Activated naive CD8-positive, alpha-beta T cell treated with anti-CD3 and anti-CD28 coated beads, Interleukin-2, amount 50 U/mL, for 24 hours (primary cell): ENCODE measurements around the gene SLC37A3.
A peak's percentile ranks its signal among the peaks of the same experiment; 100 is the strongest.
"Not testable (repeated sequence)": the region's sequence is repeated elsewhere in the genome, so short reads cannot be mapped to it uniquely, and the experiment has no call there.

Experiments used
- ATAC-seq: fragments of 150-1000 bp; cut with Tn5 transposase; one replicate; pipeline ENCODE4 v1.10.0; 2021
- DNase-seq: peaks from one replicate; pipeline ENCODE4 v3.0.0; 2021
- H3K27ac Mint-ChIP-seq: one replicate; pipeline ENCODE4 v1.8.0; 2021; ENCODE audit warnings: mild to moderate bottlenecking, mixed read lengths
- H3K27me3 Mint-ChIP-seq: one replicate; pipeline ENCODE4 v1.8.0; 2021; ENCODE audit warnings: mixed read lengths
- H3K36me3 Mint-ChIP-seq: one replicate; pipeline ENCODE4 v1.8.0; 2021; ENCODE audit warnings: low read depth, mixed read lengths
- H3K4me1 Mint-ChIP-seq: one replicate; pipeline ENCODE4 v1.8.0; 2021; ENCODE audit warnings: mixed read lengths
- H3K4me3 Mint-ChIP-seq: one replicate; pipeline ENCODE4 v1.8.0; 2021; ENCODE audit warnings: mild to moderate bottlenecking, moderate library complexity, mixed read lengths
- H3K9me3 Mint-ChIP-seq: one replicate; pipeline ENCODE4 v1.8.0; 2021; ENCODE audit warnings: mixed read lengths

SLC37A3 gene

DNA sequence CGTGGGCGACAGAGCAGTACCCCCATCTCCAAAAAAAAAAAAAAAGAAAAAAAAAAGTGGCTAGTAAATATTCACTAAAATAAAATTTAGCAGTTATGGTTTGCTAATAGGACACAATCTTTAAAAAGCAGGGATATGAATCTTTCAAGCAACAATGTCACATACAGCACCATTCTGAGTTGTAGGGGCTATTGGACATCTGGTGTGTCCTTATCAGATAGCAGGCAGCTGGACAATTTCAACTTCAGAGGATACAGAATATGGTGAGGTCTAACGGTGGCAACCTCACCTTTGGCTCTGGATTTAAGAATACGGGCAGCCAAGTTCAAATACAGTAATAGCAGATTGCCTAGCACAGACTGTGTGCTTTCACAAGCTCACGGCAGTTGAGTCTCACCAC is 51.1 kb downstream of the SLC37A3 start:
- Mint-ChIP-seq H3K4me1 (peaks cover 4% of the 10 kb centered on the region), H3K36me3 (peaks cover 31% of the 10 kb centered on the region), H3K9me3 (no peaks in the 10 kb centered on the region), H3K27ac (no peak overlapping the region), H3K4me3 (no peak overlapping the region), H3K27me3 (no peaks in the 10 kb centered on the region)
- no peak for ATAC-seq
- DNase-seq, result no peak

DNA sequence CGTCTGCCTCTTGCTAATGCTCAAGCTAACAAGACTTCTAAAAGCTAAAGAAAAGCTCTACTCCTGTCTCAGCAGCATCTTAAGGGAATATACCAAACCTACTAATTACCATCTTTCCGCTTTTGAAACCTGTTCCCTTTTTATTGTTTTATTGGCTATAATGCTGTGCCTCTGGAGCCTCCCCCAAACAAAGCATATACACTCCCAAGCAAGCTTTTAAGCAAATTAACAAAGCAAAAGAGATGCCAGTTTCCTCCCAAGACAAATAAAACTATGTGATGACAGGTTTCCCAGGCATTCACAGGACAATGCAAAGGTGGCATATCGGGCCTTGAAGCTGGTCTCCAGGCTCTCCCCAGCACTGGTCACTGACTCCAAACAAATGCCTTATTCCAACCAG is 52.9 kb downstream of the SLC37A3 start:
- peaks cover 4% of the 10 kb centered on the region for H3K4me1 Mint-ChIP-seq
- no peak overlapping the region for H3K4me3 Mint-ChIP-seq
- DNase-seq (no peak), ATAC-seq (no peak)
- H3K27me3 Mint-ChIP-seq, result no peaks in the 10 kb centered on the region
- peaks cover 35% of the 10 kb centered on the region for H3K36me3 Mint-ChIP-seq
- no peak overlapping the region for H3K27ac Mint-ChIP-seq
- H3K9me3 Mint-ChIP-seq, result no peaks in the 10 kb centered on the region

DNA sequence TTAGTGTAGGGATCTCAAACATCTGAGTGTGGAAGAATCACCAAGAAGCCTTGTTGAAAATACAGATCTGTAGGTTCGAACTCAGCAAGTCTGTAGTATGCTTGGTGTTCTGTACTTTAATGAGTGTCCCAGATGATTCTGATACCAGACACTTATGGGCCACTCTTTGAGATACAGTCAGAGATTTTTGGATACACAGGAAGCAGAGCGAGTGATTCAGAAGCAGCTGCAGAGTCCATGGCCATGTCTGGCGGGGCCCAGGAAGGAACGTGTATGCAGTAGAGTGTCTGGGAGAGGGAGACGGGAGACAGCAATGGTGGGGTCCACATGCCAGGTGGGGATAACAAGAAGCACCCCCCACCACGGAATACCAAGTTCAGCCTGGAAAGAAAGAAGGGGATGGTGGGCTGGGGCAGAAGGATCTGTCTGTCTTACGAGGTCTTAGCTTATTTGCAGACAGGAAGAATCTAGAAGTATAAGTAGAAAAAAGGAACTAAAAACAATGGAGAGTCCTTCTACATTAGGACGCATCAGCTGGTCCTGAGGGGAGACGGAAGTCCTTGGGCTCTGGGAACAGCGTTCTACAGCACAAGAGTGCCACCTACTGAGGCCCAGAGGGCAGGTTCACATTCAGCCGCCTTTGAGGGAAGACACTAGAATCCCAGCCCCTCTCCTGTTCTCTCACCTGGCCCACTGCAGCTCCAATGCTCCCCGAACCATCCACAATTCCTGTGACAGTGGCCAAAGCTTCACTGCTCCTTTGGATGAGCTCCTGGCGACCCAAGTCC is 55.4 kb downstream of the SLC37A3 start:
- no peak for DNase-seq
- H3K9me3 Mint-ChIP-seq, result no peaks in the 10 kb centered on the region
- no peaks in the 10 kb centered on the region for H3K27me3 Mint-ChIP-seq
- no peak overlapping the region for H3K27ac Mint-ChIP-seq
- peaks cover 34% of the 10 kb centered on the region for H3K36me3 Mint-ChIP-seq
- no peak overlapping the region for H3K4me3 Mint-ChIP-seq
- no peak for ATAC-seq
- H3K4me1 Mint-ChIP-seq, result no peaks in the 10 kb centered on the region

DNA sequence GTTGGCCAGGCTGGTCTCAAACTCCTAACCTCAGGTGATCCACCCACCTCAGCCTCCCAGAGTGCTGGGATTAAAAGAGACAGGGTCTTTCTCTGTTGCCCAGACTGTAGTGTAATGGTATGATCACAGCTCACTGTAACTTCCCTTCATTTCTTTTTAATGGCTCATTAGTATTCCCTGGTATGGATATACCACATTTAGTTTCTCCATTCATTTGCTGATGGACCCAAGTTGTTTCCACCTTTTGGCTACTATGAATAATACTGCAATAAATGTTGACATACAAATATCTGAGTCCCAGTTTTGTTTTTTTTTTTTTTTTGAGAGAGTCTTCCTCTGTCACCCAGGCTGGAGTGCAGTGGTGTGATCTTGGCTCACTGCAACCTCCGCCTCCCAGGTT is 59.4 kb downstream of the SLC37A3 start:
- not testable (repeated sequence) for ATAC-seq, DNase-seq, H3K27ac Mint-ChIP-seq, H3K4me3 Mint-ChIP-seq, H3K9me3 Mint-ChIP-seq, H3K4me1 Mint-ChIP-seq, H3K27me3 Mint-ChIP-seq
- peaks cover 49% of the 10 kb centered on the region for H3K36me3 Mint-ChIP-seq

DNA sequence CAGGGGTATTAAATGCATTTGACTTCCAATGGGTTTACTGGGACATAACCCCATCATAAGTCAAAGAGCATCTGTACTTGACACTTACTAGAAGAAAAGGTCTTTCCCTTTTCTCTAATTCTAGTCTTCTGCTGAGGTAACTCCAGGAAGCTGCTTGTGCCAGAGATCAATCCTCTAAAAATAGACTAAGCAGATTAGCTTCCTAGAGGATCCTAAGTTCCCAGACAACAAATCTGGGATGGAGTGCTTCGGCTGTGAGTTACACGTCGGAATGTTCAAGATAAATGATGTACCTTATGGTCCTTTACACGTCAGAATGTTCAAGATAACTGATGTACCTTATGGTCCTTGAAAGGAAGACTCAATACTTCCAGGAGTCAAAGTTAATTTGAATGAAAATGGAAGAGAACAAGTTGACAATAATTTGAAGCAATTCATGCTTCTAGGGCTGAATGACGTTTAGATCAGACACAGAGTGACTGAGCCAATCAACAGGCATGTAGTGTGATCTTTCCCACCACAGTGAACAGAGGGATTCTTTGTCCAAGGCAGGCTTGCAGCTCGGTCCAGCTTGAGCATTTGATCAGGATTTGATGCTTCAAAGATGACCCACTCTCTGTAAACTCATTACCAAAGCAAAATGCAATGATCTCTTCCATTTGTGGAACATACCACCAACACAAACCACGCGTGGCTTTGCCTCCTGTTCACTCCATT is 63.8 kb downstream of the SLC37A3 start:
- peak overlapping the region; percentile 14 for H3K27ac Mint-ChIP-seq
- DNase-seq, result no peak
- no peak for ATAC-seq
- no peaks in the 10 kb centered on the region for H3K9me3 Mint-ChIP-seq
- no peaks in the 10 kb centered on the region for H3K27me3 Mint-ChIP-seq
- H3K36me3 Mint-ChIP-seq, result peaks cover 27% of the 10 kb centered on the region
- no peaks in the 10 kb centered on the region for H3K4me1 Mint-ChIP-seq
- no peak overlapping the region for H3K4me3 Mint-ChIP-seq

DNA sequence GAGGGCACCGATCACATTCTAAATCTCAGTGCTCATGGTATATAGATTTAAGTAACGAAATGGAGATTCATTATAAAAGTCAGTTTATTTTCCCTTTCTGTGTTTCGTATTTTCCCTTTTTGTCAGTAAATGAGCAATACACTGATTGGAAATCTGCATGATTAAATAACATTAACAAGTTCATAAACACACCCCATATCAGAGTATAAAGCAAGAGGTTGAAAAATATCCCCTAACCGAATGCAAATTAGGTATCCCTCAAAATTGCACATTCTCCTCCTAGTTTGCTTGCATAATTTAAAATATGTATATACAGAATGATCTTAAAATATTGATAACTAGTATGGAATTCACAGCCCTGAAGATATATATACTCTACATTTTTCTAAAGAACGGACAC is 64.6 kb downstream of the SLC37A3 start:
- Mint-ChIP-seq H3K36me3 (peaks cover 26% of the 10 kb centered on the region), H3K27ac (no peak overlapping the region), H3K27me3 (no peaks in the 10 kb centered on the region), H3K4me1 (no peaks in the 10 kb centered on the region), H3K4me3 (no peak overlapping the region), H3K9me3 (no peaks in the 10 kb centered on the region)
- DNase-seq, result no peak
- ATAC-seq, result no peak

DNA sequence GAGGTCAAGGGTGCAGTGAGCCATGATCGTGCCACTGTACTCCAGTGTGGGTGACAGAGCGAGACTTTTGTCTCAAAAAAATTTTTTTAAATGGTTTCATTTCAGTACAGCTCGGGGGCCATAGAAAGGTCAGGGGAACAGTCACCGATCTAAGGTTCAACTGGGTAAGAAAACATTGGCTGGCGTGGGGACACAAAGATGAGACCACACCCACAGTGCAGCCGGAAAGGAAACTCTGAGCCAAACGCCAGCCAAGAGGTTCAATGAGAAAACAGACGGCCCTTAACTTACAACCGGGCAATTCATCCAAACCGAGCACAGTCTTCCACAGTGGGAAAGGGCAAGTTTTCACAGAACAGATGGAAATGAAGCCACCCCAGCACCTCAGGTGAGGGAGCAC is 65.1 kb downstream of the SLC37A3 start:
- no peak overlapping the region for H3K27ac Mint-ChIP-seq

DNA sequence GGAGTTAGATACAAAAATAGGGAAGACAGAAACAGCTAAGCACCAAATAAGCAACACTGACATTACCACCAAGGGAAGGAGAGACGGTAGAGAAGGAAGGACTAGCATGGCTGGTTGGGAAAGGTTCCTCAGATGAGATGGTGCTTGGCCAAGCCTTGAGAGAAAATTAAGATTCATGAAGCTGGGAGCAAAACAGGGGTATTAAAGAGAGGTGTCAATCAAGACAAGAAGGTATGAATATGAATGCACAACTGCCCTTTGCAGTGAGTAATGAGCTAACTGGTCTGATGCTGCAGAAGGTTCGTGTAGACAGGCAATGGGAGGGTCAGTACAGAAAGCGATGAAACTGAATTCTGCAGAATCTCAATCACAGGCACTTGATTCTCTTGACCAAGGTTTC is 67.7 kb downstream of the SLC37A3 start:
- H3K27ac Mint-ChIP-seq, result no peak overlapping the region
- no peaks in the 10 kb centered on the region for H3K9me3 Mint-ChIP-seq
- no peaks in the 10 kb centered on the region for H3K27me3 Mint-ChIP-seq
- H3K4me3 Mint-ChIP-seq, result no peak overlapping the region
- DNase-seq, result no peak
- no peak for ATAC-seq
- no peaks in the 10 kb centered on the region for H3K4me1 Mint-ChIP-seq
- H3K36me3 Mint-ChIP-seq, result peaks cover 18% of the 10 kb centered on the region

More for the DNA sequence above, 65.1 kb downstream of the SLC37A3 start:
- ATAC-seq (peak; percentile 46), DNase-seq (no peak)
- Mint-ChIP-seq H3K36me3 (peaks cover 26% of the 10 kb centered on the region), H3K27me3 (no peaks in the 10 kb centered on the region), H3K9me3 (no peaks in the 10 kb centered on the region), H3K4me3 (no peak overlapping the region), H3K4me1 (no peaks in the 10 kb centered on the region)

DNA sequence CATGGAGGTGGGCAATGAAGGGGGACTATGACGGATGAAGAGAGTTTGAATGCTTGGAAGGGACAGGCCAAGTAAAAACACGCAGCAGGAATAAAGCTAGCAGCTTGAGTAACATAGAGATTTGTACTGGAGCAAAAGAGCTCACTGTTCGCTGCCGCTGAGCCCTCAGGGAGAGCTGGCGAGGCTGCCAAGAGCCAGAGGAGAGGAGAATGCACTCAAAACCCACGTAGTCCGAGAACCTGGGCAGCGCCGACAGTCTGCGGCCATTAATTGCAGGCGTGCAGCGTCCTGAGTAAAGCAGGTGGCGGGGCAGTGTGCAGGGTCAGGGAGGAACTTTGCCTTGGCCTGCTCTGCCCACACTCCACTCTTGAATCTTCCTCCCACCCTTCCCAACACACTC is 68.2 kb downstream of the SLC37A3 start:
- DNase-seq (no peak), ATAC-seq (no peak)
- H3K27ac Mint-ChIP-seq, result no peak overlapping the region
- no peak overlapping the region for H3K4me3 Mint-ChIP-seq
- no peaks in the 10 kb centered on the region for H3K4me1 Mint-ChIP-seq
- H3K9me3 Mint-ChIP-seq, result no peaks in the 10 kb centered on the region
- peaks cover 16% of the 10 kb centered on the region for H3K36me3 Mint-ChIP-seq
- H3K27me3 Mint-ChIP-seq, result no peaks in the 10 kb centered on the region

DNA sequence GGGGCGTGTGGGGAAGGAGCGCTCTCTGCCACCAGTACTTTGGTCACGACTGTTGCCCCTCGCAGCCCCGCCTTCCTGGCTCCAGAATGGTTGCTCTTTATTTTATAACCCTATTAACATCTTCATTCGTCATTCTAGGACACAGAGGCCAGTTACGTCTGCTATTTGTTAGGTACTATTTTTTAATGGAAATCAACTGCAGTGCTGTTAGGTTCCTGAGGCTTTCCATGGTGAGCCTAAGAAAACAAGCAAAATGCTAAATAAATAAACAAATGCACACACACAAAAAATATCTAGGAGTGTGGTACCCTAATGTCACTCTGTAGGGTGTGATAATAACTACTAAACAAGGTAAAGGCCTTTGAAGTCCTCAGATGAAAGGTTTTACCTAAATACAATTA is 71.1 kb downstream of the SLC37A3 start:
- Mint-ChIP-seq H3K27ac (no peak overlapping the region), H3K4me1 (no peaks in the 10 kb centered on the region), H3K4me3 (no peak overlapping the region), H3K27me3 (no peaks in the 10 kb centered on the region), H3K9me3 (no peaks in the 10 kb centered on the region), H3K36me3 (peaks cover 8% of the 10 kb centered on the region)
- no peak for ATAC-seq
- DNase-seq, result no peak

DNA sequence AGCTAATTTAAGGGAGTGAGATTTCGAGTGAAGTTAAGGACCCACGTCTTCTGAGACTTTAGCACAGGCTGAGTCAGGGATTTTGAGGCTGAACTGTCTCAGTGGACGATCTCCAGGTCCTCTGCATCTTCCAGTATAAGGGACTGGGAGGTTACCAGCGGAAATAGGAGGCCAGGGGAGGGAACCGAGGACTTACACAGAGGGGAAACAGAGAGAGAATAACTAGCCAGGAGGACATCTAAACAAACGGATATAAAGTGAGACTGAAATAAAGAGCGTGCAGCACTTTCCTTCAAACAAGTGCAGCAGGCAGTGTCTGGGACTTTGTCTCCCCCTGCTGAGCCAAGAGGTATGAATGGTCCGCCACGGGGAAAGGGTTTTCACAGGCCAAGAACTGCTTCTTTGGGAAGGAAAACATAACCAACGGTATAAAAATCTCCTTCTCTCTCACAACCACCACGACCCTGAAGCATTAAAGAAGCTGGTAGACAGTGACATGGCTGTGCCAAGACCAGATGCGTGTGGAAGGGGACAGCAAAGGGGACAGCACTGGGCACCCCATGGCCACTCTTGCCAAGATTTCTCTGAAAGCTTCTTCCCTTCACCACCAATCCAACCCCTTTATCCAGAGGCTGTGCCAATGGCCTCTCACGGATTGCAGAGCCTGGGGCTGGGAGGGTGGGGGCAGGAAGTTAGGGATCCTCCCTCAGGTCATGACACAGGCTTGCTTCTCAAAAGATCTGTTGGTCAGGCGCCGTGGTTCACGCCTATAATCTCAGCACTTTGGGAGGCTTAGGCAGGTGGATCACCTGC is 72.0 kb downstream of the SLC37A3 start:
- no peaks in the 10 kb centered on the region for H3K9me3 Mint-ChIP-seq
- no peak overlapping the region for H3K27ac Mint-ChIP-seq
- H3K4me1 Mint-ChIP-seq, result no peaks in the 10 kb centered on the region
- DNase-seq (peak; percentile 41), ATAC-seq (peak; percentile 75)
- H3K27me3 Mint-ChIP-seq, result no peaks in the 10 kb centered on the region
- peaks cover 5% of the 10 kb centered on the region for H3K36me3 Mint-ChIP-seq
- H3K4me3 Mint-ChIP-seq, result no peak overlapping the region

DNA sequence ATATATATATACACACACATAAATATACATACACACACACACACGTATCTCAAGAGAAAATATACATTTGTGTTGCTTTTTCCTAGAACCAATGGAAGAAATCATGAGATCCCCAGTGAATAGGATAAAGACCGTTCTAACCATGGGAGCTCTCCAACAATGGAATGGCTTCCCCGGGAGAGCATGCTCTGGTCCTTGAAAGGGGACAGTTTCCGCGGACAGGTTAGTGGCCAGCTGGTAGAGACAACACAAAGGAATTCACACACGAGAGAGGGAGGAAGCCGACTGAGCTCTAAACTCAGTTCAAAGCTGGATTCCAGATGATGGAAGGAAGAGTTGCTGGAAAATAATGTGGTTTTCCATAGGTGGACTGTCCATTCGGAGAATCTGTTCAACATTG is 72.7 kb downstream of the SLC37A3 start:
- no peaks in the 10 kb centered on the region for H3K9me3 Mint-ChIP-seq
- no peak for ATAC-seq
- H3K4me1 Mint-ChIP-seq, result no peaks in the 10 kb centered on the region
- H3K27ac Mint-ChIP-seq, result no peak overlapping the region
- H3K4me3 Mint-ChIP-seq, result no peak overlapping the region
- peaks cover 2% of the 10 kb centered on the region for H3K36me3 Mint-ChIP-seq
- no peaks in the 10 kb centered on the region for H3K27me3 Mint-ChIP-seq
- DNase-seq, result no peak

DNA sequence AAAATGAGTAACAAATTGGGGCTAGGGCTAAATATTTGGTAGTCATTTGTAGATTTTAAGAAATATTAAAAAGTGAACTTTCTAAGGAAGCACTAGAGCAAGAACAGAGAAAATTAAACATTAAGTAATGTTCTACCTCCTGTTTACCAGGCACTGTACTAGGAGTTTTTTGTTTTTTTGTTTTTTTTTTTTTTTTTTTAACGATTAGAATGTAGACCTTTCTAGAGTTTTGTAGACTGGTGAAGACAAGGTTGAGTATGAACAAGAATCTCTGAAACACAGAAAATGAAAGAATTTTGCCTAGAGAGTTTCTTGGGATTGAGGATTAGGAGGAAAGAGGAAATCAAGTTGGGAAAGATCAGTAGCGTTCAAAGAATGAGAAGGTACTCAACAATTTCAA is 73.6 kb downstream of the SLC37A3 start:
- H3K9me3 Mint-ChIP-seq, result no peaks in the 10 kb centered on the region
- ATAC-seq, result no peak
- no peak overlapping the region for H3K4me3 Mint-ChIP-seq

DNA sequence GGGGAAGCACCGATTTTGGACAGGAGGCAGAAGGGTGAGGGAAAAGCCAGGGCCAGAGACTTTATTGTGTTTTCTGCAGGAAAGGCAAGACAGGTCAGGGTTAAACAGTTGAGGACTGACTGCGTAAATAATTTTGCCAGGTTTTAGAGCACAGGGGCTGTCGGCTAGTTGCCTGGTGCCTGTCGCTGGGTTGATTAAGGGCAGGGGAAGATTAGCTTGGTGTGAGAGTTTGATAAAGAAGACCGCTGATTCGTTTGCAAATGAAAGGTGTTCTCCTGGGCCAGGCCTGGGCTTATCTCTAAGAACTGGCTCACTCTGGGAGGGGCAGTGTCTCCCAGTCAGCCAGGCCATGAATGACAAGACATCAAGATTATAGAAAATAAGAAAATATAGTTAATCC is 75.6 kb downstream of the SLC37A3 start:
- Mint-ChIP-seq H3K4me1 (peaks cover 15% of the 10 kb centered on the region), H3K9me3 (no peaks in the 10 kb centered on the region), H3K4me3 (no peak overlapping the region), H3K36me3 (no peaks in the 10 kb centered on the region), H3K27me3 (no peaks in the 10 kb centered on the region), H3K27ac (no peak overlapping the region)
- no peak for ATAC-seq
- no peak for DNase-seq

More for the DNA sequence above, 73.6 kb downstream of the SLC37A3 start:
- Mint-ChIP-seq H3K4me1 (no peaks in the 10 kb centered on the region), H3K27me3 (no peaks in the 10 kb centered on the region), H3K36me3 (no peaks in the 10 kb centered on the region), H3K27ac (no peak overlapping the region)
- DNase-seq, result no peak

DNA sequence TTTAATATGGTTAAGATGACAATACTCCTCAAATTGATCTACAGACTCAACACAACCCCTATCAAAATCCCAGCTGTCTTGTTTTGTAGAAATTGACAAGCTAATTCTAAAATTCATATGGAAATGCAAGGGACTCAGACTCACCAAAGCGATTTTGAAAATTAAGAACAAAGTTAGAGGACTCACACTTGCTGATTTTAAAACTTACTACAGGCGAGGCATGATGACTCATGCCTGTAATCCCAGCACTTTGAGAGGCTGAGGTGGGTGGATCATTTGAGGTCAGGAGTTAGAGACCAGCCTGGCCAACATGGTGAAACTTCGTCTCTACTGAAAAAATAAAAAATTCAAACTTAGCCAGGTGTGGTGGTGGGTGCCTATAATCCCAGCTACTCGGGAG is 78.3 kb downstream of the SLC37A3 start:
- not testable (repeated sequence) for H3K27me3 Mint-ChIP-seq, H3K4me3 Mint-ChIP-seq, DNase-seq, ATAC-seq, H3K9me3 Mint-ChIP-seq, H3K36me3 Mint-ChIP-seq, H3K27ac Mint-ChIP-seq
- H3K4me1 Mint-ChIP-seq, result peaks cover 35% of the 10 kb centered on the region
